Gastroesophageal sphincter (tissue), 3 donors: ENCODE data around the gene GTF3A.

Experiments
- EP300 ChIP-seq: sonication (generic); formaldehyde crosslinking; IDR thresholded peaks from one replicate; pipeline ENCODE4 v1.6.1; 2017; ENCODE audit warnings: antibody characterized with exemption, mild to moderate bottlenecking
- POLR2A ChIP-seq, 2 donors: fragments of 450-650 bp; IDR thresholded peaks; one replicate each; pipeline ENCODE4 v1.6.1; 2017; ENCODE audit warnings: antibody characterized with exemption in 2 of 2, mild to moderate bottlenecking in 2 of 2, moderate library complexity in 1 of 2
- TF ChIP-seq, protein P1 (sequence below), 4 experiments: fragments of 200-600 bp in 2 of 4; fragments of 450-650 bp in 2 of 4; sonication (generic) in 1 of 4; IDR thresholded peaks; one replicate each; pipeline ENCODE4 v1.5.1; 2017 to 2019; ENCODE audit warnings: antibody characterized with exemption in 4 of 4, mild to moderate bottlenecking in 2 of 4, moderate library complexity in 2 of 4

DNA sequence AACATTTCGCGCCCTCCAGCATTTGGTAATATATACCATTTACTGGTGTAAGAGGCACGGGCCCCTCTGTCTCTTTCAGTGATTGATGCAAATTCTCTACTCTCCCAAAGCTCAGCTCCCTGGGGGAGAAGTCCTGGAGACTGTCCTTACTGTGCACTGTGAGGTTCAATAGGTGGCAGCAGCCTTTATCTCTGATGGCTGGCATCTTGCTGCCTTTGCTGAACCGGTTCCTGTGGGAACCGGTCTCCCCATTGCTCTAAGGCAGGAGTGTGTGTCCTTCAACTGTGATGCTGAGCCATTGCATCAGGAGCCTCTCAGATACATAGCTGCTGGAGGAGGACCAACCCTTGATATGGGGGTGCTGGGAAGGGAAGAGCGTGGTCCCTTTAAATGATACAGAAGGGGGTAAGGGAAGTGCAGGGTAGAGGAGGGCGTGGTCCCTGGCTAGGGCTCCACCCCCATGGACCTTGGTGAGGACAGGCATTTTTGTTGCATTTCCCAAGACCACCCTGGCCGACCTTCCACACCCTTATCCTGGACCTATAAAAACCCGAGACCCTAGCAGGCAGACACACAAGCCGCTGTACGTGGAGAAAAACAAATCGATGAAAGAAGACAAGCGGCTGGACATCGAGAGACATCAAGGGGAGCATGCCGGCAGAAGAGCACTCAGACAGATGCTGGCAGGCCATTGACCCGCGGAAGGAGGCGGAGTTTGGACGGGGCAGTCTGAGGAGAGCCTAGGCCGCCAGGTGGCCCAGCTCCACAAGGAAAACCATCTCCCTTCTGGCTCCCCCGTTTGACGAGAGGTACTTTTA lies 41.1 kb upstream of the GTF3A start:
- TF ChIP-seq POLR2A (IDR thresholded peaks at IDR 0.05) (no peak), EP300 (no peak)
- TF ChIP-seq, protein P1, sequence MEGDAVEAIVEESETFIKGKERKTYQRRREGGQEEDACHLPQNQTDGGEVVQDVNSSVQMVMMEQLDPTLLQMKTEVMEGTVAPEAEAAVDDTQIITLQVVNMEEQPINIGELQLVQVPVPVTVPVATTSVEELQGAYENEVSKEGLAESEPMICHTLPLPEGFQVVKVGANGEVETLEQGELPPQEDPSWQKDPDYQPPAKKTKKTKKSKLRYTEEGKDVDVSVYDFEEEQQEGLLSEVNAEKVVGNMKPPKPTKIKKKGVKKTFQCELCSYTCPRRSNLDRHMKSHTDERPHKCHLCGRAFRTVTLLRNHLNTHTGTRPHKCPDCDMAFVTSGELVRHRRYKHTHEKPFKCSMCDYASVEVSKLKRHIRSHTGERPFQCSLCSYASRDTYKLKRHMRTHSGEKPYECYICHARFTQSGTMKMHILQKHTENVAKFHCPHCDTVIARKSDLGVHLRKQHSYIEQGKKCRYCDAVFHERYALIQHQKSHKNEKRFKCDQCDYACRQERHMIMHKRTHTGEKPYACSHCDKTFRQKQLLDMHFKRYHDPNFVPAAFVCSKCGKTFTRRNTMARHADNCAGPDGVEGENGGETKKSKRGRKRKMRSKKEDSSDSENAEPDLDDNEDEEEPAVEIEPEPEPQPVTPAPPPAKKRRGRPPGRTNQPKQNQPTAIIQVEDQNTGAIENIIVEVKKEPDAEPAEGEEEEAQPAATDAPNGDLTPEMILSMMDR (IDR thresholded peaks at IDR 0.05) = no peak
